Prostate gland (tissue), 1 donor: ENCODE data around the gene ANXA2.

Experiments used
- POLR2A ChIP-seq: fragments of 450-650 bp; IDR thresholded peaks from one replicate; pipeline ENCODE4 v1.6.1; 2016; ENCODE audit warnings: antibody characterized with exemption, mild to moderate bottlenecking
- POLR2AphosphoS5 ChIP-seq: sonication (generic); formaldehyde crosslinking; IDR thresholded peaks from one replicate; pipeline ENCODE4 v1.6.1; 2017; ENCODE audit warnings: antibody characterized with exemption

DNA sequence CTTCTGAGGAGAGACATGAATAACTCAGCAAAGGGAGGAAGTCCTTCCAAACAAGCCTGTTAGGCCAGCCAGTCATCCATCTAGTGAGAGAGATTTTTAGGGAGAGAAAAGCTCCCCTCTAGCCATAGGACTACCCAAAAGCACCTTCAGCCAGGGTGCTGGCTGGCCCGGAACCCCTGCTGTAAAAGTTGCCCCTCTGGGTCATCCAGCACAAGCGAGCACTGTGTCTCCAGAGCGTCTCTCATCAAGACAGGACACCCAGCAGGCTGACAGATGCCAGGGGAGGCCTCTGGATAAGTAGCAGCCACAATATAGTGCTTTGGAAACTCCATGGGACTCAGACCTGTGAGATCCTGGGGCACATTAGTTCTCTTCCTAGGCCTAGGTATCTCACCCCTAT lies 24.5 kb downstream of the ANXA2 start:
- TF ChIP-seq POLR2AphosphoS5, result no peak
- TF ChIP-seq POLR2A, result no peak
